GM18861 (cell line): ENCODE results near the gene CD2.

ENCODE experiments used
- ATAC-seq: cut with Tn5 transposase; IDR thresholded peaks from one replicate; pipeline ENCODE4 v1.9.1; 2021; ENCODE audit not compliant: unreplicated experiment

CD2 gene

DNA sequence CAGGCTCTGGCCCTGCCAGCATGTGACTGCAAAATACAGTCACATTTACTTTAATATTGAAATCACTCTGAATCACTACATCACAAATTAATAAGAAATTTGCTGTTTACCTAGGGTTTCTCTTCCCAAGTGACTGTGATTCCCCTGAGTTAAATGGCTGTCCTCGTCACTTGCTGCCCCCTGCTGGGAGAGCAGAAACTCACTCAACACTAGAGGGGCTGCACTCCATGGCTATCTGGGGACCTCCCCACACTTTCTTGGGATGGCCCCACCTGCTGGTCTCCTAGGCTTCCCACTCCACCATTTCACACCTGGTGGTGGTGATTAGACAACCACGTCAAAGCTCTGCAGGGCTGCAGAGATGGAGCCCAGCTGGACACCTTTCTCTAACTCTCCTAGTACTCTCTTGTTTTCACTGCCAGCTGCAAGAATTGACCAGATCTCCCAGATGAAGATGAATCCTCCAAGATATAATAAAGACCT, 63.4 kb downstream of the CD2 start:
- ATAC-seq = no peak
